RWPE2 (cell line): ENCODE results near the gene GORASP2.

ENCODE experiments used
- ATAC-seq: fragments of 200-7000 bp; cut with Tn5 transposase; 3 replicates; pipeline ENCODE4 v1.9.1; 2021; ENCODE audit warnings: low read depth
- DNase-seq: peaks from one replicate; pipeline ENCODE4 v3.0.0-alpha.2; 2020; ENCODE audit warnings: low spot score
- H3K27ac ChIP-seq: fragments of 450-650 bp; 2 replicates; pipeline ENCODE4 v1.5.1; 2017; ENCODE audit warnings: mild to moderate bottlenecking; ENCODE audit not compliant: poor library complexity, severe bottlenecking
- H3K27me3 ChIP-seq: fragments of 250-450 bp; sonication (Bioruptor Pico); 2 replicates; pipeline ENCODE4 v1.5.1; 2021; ENCODE audit warnings: mild to moderate bottlenecking, moderate library complexity; ENCODE audit not compliant: insufficient read depth, poor library complexity, severe bottlenecking
- H3K36me3 ChIP-seq: fragments of 250-450 bp; sonication (Bioruptor Pico); 2 replicates; pipeline ENCODE4 v1.5.1; 2020; ENCODE audit warnings: low read depth, mild to moderate bottlenecking, moderate library complexity
- H3K4me1 ChIP-seq: fragments of 250-450 bp; sonication (Bioruptor Pico); 2 replicates; pipeline ENCODE4 v1.5.1; 2021; ENCODE audit warnings: mild to moderate bottlenecking, moderate library complexity; ENCODE audit not compliant: insufficient read depth, poor library complexity, severe bottlenecking
- H3K4me3 ChIP-seq: fragments of 250-450 bp; sonication (Bioruptor Pico); 2 replicates; pipeline ENCODE4 v1.5.1; 2021; ENCODE audit warnings: mild to moderate bottlenecking, moderate library complexity; ENCODE audit not compliant: severe bottlenecking
- H3K9me3 ChIP-seq: fragments of 250-450 bp; sonication (Bioruptor Pico); 2 replicates; pipeline ENCODE4 v1.5.1; 2021; ENCODE audit warnings: mild to moderate bottlenecking, moderate library complexity; ENCODE audit not compliant: severe bottlenecking
- CTCF ChIP-seq: fragments of 450-650 bp; IDR thresholded peaks from one replicate; pipeline ENCODE4 v1.5.1; 2017; ENCODE audit warnings: mild to moderate bottlenecking, moderate library complexity; ENCODE audit not compliant: poor library complexity, severe bottlenecking

Gene GORASP2

GRCh38 chr2:170949415-170949814, 20.4 kb downstream of the GORASP2 start:
- Histone ChIP-seq H3K36me3 (peaks cover 75% of the 10 kb centered on the region), H3K27ac (no peak overlapping the region), H3K4me1 (no peaks in the 10 kb centered on the region), H3K9me3 (no peaks in the 10 kb centered on the region), H3K4me3 (no peak overlapping the region), H3K27me3 (peaks cover 3% of the 10 kb centered on the region)
- ATAC-seq = no peak
- no peak for TF ChIP-seq CTCF
- DNase-seq = no peak

- H3K9me3 ChIP-seq = no peaks in the 10 kb centered on the region
- H3K4me1 ChIP-seq = no peaks in the 10 kb centered on the region
- ATAC-seq (no peak), DNase-seq (no peak)
- no peak for TF ChIP-seq CTCF
- H3K27me3 ChIP-seq = peaks cover 3% of the 10 kb centered on the region
- H3K36me3 ChIP-seq = peaks cover 84% of the 10 kb centered on the region
- H3K4me3 ChIP-seq = no peak overlapping the region
- no peak overlapping the region for H3K27ac ChIP-seq
These were observed 21.2 kb downstream of the GORASP2 start for GRCh38 chr2:170950221-170950761.

DNA sequence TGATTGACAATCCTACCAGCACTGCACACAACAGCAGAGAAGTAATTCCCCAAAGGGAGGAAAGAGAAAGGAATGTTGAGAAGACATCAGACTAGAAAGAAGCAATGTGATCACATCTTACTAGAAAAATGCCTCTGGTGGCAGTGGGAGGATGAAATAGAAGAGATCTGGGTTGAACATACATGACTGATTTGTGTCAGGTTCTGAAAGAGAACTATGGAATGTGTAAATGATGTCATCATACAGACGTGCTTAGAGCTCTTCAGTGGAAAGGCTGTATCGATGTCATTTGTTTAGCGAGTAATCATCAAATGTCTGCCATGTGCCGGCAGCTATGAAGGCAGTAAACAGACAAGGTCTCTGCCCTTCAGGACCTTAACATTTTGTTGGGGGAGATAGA, 24.9 kb downstream of the GORASP2 start:
- H3K36me3 ChIP-seq = peaks cover 95% of the 10 kb centered on the region
- DNase-seq = no peak
- H3K4me3 ChIP-seq = no peak overlapping the region
- TF ChIP-seq CTCF = no peak
- H3K9me3 ChIP-seq = no peaks in the 10 kb centered on the region
- H3K4me1 ChIP-seq = no peaks in the 10 kb centered on the region
- H3K27me3 ChIP-seq = peaks cover 3% of the 10 kb centered on the region
- no peak overlapping the region for H3K27ac ChIP-seq
- ATAC-seq = no peak

- peaks cover 78% of the 10 kb centered on the region for H3K36me3 ChIP-seq
These were observed 34.3 kb downstream of the GORASP2 start for GRCh38 chr2:170963386-170963785.

More at GRCh38 chr2:170963386-170963785, 34.3 kb downstream of the GORASP2 start:
- no peak for TF ChIP-seq CTCF
- no peak for DNase-seq
- no peaks in the 10 kb centered on the region for H3K9me3 ChIP-seq
- peaks cover 20% of the 10 kb centered on the region for H3K4me1 ChIP-seq
- H3K4me3 ChIP-seq = no peak overlapping the region
- no peak overlapping the region for H3K27ac ChIP-seq
- no peaks in the 10 kb centered on the region for H3K27me3 ChIP-seq
- no peak for ATAC-seq
